Epidermal melanocyte (primary cell): ENCODE measurements around the gene USP44.

Experiments used
- DNase-seq: peaks from one replicate; pipeline ENCODE4 v3.0.0; 2011; ENCODE audit warnings: low spot score; ENCODE audit not compliant: insufficient read length

The USP44 gene

GRCh38 chr12:95548539-95549391 lies 2.5 kb downstream of the USP44 start:
- no peak for DNase-seq

GRCh38 chr12:95548056-95548538 lies 3.2 kb downstream of the USP44 start:
- DNase-seq = no peak

GRCh38 chr12:95547522-95548055 lies 3.7 kb downstream of the USP44 start:
- DNase-seq = no peak

- no peak for DNase-seq
Observed at GRCh38 chr12:95546491-95546813, 4.8 kb downstream of the USP44 start.

GRCh38 chr12:95545731-95546490 lies 5.4 kb downstream of the USP44 start:
- DNase-seq = no peak

- DNase-seq = no peak
Observed at GRCh38 chr12:95545303-95545702, 6.0 kb downstream of the USP44 start.

- no peak for DNase-seq
Observed at GRCh38 chr12:95544756-95545155, 6.5 kb downstream of the USP44 start.

GRCh38 chr12:95543305-95543704 lies 8.0 kb downstream of the USP44 start:
- DNase-seq = no peak

- DNase-seq = no peak
Observed at GRCh38 chr12:95541436-95541835, 9.8 kb downstream of the USP44 start.

GRCh38 chr12:95538656-95539055 lies 12.6 kb downstream of the USP44 start:
- DNase-seq = no peak

GRCh38 chr12:95538006-95538405 lies 13.3 kb downstream of the USP44 start:
- DNase-seq = no peak

- no peak for DNase-seq
Observed at GRCh38 chr12:95533985-95534384, 17.3 kb downstream of the USP44 start.

GRCh38 chr12:95532851-95533250 lies 18.4 kb downstream of the USP44 start:
- DNase-seq = no peak

GRCh38 chr12:95529693-95530225 lies 21.5 kb downstream of the USP44 start:
- DNase-seq = no peak

- no peak for DNase-seq
Observed at GRCh38 chr12:95528431-95528830, 22.8 kb downstream of the USP44 start.

GRCh38 chr12:95522692-95523091 lies 28.6 kb downstream of the USP44 start:
- no peak for DNase-seq

GRCh38 chr12:95520816-95521215 lies 30.5 kb downstream of the USP44 start:
- no peak for DNase-seq

- DNase-seq = no peak
Observed at GRCh38 chr12:95518944-95519343, 32.3 kb downstream of the USP44 start.

GRCh38 chr12:95517246-95517645 lies 34.0 kb downstream of the USP44 start:
- no peak for DNase-seq

GRCh38 chr12:95516757-95517156 lies 34.5 kb downstream of the USP44 start:
- DNase-seq = no peak

GRCh38 chr12:95515197-95515596 lies 36.1 kb downstream of the USP44 start:
- DNase-seq = no peak

GRCh38 chr12:95513599-95513998 lies 37.7 kb downstream of the USP44 start:
- DNase-seq = no peak
